ENCODE data around the gene NKAIN2. TPM values are rescaled to one million over a fixed set of nuclear protein-coding genes. Genes with fewer than 3 reads are reported as not detected.

NKAIN2 gene
- total and polyA plus RNA-seq, 8 donors: 0.02 to 0.09 TPM; not detected in 6

DNA sequence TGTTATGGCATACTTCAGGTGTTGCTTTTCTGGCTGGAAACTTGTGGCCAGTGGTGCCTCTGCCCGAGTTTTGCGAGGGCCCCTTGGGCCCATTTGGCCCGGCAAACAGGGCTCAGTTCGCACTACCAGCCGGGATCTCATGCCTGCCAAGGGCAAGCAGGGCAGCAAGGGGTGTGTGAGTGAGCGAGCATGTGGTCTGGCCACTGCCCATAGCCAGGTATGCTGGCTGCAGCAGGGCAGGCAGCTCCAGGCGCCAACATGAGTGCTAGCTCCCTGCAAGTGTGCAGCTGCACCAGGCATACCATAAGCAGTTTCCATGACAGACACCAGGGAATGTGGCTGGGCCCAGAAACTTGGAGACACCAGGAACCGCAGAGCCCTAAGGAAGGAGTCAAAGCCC lies 389.5 kb downstream of the NKAIN2 start:
- ATAC-seq: no peak
- WGBS, 2 donors: 77 to 87% methylated on average over 8 of the region's 8 CpGs

DNA sequence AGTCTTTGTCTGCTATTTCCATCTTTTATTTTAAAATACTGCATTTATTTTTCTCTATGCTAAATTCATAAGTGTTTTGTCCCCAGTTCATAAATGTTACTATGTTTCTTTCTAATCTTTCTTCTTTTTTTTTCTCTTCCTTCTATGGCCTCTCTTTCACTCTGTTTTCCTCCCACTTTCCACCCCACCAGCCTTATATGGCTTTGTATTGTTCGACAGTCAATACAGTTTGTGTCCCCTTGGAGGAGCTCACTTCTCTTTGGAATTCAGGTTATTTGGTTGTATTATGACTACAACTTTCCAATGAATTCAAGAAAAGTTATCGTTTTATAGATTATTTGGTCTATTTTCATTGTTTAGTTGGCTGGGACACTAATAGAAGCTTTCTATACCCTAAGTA lies 393.5 kb downstream of the NKAIN2 start:
- H3K27me3 ChIP-seq: no peaks in the 10 kb centered on the region
- ATAC-seq (no peak), DNase-seq (no peak), FAIRE-seq (no peak)
- no peak overlapping the region for H3K4me3 ChIP-seq
- no peaks in the 10 kb centered on the region for H3K36me3 ChIP-seq
- no peaks in the 10 kb centered on the region for H3K9me3 ChIP-seq
- H3K4me1 ChIP-seq: no peaks in the 10 kb centered on the region
- TF ChIP-seq, protein P1, sequence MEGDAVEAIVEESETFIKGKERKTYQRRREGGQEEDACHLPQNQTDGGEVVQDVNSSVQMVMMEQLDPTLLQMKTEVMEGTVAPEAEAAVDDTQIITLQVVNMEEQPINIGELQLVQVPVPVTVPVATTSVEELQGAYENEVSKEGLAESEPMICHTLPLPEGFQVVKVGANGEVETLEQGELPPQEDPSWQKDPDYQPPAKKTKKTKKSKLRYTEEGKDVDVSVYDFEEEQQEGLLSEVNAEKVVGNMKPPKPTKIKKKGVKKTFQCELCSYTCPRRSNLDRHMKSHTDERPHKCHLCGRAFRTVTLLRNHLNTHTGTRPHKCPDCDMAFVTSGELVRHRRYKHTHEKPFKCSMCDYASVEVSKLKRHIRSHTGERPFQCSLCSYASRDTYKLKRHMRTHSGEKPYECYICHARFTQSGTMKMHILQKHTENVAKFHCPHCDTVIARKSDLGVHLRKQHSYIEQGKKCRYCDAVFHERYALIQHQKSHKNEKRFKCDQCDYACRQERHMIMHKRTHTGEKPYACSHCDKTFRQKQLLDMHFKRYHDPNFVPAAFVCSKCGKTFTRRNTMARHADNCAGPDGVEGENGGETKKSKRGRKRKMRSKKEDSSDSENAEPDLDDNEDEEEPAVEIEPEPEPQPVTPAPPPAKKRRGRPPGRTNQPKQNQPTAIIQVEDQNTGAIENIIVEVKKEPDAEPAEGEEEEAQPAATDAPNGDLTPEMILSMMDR (IDR thresholded peaks at IDR 0.05): no peak
- 51 to 73% methylated on average over 2 of the region's 2 CpGs for WGBS, 2 donors
- no peak overlapping the region for H3K27ac ChIP-seq
- intact Hi-C loops (cut with DNase I): no loop called here

More for the DNA sequence above, 389.5 kb downstream of the NKAIN2 start:
- Histone ChIP-seq H3K36me3 (no peaks in the 10 kb centered on the region), H3K27me3 (no peaks in the 10 kb centered on the region), H3K4me3 (no peak overlapping the region), H3K27ac (no peak overlapping the region), H3K9me3 (no peaks in the 10 kb centered on the region), H3K4me1 (no peaks in the 10 kb centered on the region)
- FAIRE-seq: no peak
- peak in 1 of 6 donors; percentile 37 for DNase-seq
- TF ChIP-seq, protein P1 (IDR thresholded peaks at IDR 0.05): no peak
- intact Hi-C loops (cut with DNase I): no loop called here

DNA sequence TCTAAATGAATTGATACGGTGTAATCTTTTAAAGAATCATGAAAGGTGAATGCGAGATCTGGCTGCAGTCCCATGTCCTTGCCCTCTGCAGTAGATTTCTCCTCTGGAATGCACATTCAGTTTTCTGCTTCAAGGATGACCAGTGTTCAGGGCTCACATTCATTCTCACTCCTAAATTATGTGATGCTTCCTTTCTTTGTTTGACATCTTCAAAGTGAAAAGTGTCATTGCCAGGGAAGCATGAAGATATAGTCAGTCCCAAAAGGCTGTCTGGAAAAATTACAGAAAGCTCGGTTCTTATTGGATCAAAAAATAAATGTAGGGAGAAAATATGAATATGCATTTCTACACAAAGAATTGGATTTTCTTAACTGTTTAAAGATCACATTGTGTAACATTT lies 395.6 kb downstream of the NKAIN2 start:
- no peak overlapping the region for H3K4me3 ChIP-seq
- TF ChIP-seq, protein P1 (IDR thresholded peaks at IDR 0.05): no peak
- FAIRE-seq: no peak
- no peak for DNase-seq
- intact Hi-C loops (cut with DNase I): no loop called here
- ATAC-seq: no peak
- WGBS, 2 donors: 28 to 47% methylated on average over 3 of the region's 3 CpGs
- no peak overlapping the region for H3K27ac ChIP-seq
- no peaks in the 10 kb centered on the region for H3K36me3 ChIP-seq
- no peaks in the 10 kb centered on the region for H3K27me3 ChIP-seq
- no peaks in the 10 kb centered on the region for H3K4me1 ChIP-seq
- no peaks in the 10 kb centered on the region for H3K9me3 ChIP-seq

DNA sequence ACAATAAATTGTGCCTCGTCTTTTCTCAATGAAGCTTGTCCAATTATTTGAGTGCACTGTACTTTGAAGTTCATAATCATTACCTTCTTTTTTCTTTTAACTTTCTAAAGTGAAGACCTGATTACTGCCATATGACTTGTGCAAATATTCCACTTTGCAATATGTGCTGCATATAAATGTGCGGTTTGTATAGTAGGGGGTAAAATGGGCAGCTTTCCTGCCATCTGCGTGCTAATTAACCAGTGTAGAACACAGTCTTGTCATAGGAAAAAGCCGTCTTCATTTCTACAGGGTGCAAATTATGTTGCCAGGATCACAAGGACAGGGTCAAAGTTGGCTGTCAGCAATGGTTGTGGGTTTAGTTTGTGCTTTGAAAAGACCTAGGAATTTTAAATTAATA lies 397.0 kb downstream of the NKAIN2 start:
- Histone ChIP-seq H3K36me3 (no peaks in the 10 kb centered on the region), H3K27ac (no peak overlapping the region), H3K4me1 (no peaks in the 10 kb centered on the region), H3K27me3 (no peaks in the 10 kb centered on the region), H3K9me3 (no peaks in the 10 kb centered on the region), H3K4me3 (no peak overlapping the region)
- FAIRE-seq (no peak), DNase-seq (no peak), ATAC-seq (no peak)
- TF ChIP-seq, protein P1 (IDR thresholded peaks at IDR 0.05): no peak
- WGBS, 2 donors: 56 to 77% methylated on average over 4 of the region's 4 CpGs
- intact Hi-C loops (cut with DNase I): no loop called here

DNA sequence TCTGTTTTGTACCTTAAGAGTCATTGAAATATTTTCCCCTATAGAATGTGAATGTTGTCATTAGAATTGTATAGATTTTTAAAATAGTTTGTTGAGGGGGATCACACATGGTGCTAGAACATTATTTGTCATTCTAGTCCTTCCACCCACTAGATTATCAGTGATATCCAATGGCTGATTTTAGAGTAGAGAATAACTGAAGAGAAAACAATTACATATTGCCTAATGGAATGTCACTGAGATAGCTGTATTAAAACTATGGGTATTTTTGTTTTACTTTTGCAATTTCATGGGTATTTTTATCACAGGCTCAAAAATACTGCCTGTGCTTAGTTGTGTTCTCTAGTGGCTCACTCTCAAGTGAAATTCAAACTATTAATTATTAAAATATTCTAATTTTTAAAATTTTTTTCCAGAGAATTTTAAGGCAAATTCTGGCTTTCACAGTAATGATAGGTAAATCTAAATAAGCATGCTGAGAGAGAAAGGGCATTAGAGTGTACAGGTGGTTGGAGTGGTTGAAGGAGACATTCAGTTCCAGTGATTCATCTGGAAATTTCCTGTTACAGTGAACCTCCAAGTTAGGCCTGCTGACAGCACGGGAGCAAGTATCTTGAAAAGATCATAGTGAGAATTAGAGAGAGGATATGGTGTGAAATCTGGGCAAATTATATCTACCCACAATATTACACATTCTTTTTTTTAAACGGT lies 399.6 kb downstream of the NKAIN2 start:
- Histone ChIP-seq H3K36me3 (no peaks in the 10 kb centered on the region), H3K4me1 (no peaks in the 10 kb centered on the region), H3K4me3 (no peak overlapping the region), H3K27me3 (no peaks in the 10 kb centered on the region), H3K27ac (no peak overlapping the region), H3K9me3 (no peaks in the 10 kb centered on the region)
- no peak for ATAC-seq
- intact Hi-C loops (cut with DNase I): no loop called here
- WGBS, 2 donors: 41 to 46% methylated on average over 2 of the region's 2 CpGs
- TF ChIP-seq, protein P1 (IDR thresholded peaks at IDR 0.05): no peak
- no peak for DNase-seq
- FAIRE-seq: no peak
